Measurements from ENCODE around the gene SPINK2. TPM values are rescaled to one million over a fixed set of nuclear protein-coding genes. Genes with fewer than 3 reads are reported as not detected.

SPINK2 gene
- total RNA-seq, 4 donors from 2014 or later, result 2.1 TPM; not detected in 3

DNA sequence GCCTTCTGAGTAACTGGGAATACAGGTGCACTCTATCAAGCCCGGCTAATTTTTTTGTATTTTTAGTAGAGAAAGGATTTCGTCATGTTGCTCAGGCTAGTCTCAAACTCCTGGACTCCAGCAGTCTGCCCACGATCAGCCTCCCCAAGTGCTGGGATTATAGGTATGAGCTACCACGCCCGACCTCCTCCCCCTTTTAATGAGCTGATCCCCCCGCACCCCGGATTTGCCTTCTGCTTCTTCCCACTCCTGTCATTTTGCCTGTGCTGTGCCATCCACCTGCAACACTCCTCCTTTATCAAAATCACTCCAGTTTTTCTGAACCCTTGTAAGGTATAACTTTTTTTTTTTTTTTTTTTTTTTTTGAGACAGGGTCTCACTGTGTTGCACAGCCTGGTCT is 33.4 kb downstream of the SPINK2 start:
- DNase-seq, result no peak
- intact Hi-C loops (cut with DNase I), result no loop called here
- TF ChIP-seq CTCF (IDR thresholded peaks at IDR 0.05) (no peak), POLR2A (IDR thresholded peaks at IDR 0.05) (no peak)

DNA sequence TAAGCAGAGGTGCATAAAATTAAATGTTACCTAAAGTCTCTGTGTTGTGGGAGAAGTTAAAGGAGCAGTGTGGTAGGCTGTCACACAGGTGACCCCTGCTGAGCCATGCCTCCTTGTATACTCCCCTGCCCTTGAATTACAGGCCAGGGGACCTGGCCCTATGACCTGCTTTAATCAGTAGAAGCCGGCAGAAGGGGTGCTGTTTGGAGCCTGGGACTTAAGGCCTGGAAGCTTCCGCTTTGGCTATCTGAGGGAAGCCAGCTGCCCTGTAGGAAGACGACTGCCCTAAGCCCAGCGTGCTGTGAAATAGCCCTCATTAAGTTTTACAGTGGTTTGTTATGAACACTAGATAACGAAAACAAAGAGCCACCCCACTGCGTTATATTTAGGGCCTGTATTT is 34.1 kb downstream of the SPINK2 start:
- Histone ChIP-seq H3K27ac (no peak overlapping the region), H3K9me3 (no peaks in the 10 kb centered on the region), H3K4me3 (replicated peaks in 1 of 3) (no peak overlapping the region), H3K27me3 (no peaks in the 10 kb centered on the region), H3K4me1 (no peaks in the 10 kb centered on the region), H3K36me3 (no peaks in the 10 kb centered on the region)
- TF ChIP-seq CTCF (IDR thresholded peaks at IDR 0.05) (no peak), POLR2A (IDR thresholded peaks at IDR 0.05) (no peak)
- DNase-seq, result no peak
- intact Hi-C loops (cut with DNase I), result no loop called here
- WGBS, 2 donors, result 63 to 69% methylated on average over 6 of the region's 6 CpGs

More for the DNA sequence above, 33.4 kb downstream of the SPINK2 start:
- Histone ChIP-seq H3K36me3 (no peaks in the 10 kb centered on the region), H3K4me3 (replicated peaks in 1 of 3) (no peak overlapping the region), H3K4me1 (no peaks in the 10 kb centered on the region), H3K27ac (no peak overlapping the region), H3K27me3 (no peaks in the 10 kb centered on the region), H3K9me3 (no peaks in the 10 kb centered on the region)
- 93% methylated on average over 7 of the region's 7 CpGs for WGBS, 2 donors

GRCh38 chr4:56786955-56787354 is 34.5 kb downstream of the SPINK2 start:
- H3K9me3 ChIP-seq, result no peaks in the 10 kb centered on the region
- H3K4me1 ChIP-seq, result no peaks in the 10 kb centered on the region
- 57 to 65% methylated on average over 9 of the region's 9 CpGs for WGBS, 2 donors
- H3K4me3 ChIP-seq (replicated peaks in 1 of 3), result no peak overlapping the region
- no peaks in the 10 kb centered on the region for H3K27me3 ChIP-seq
- no peak overlapping the region for H3K27ac ChIP-seq
- TF ChIP-seq CTCF (IDR thresholded peaks at IDR 0.05) (no peak), POLR2A (IDR thresholded peaks at IDR 0.05) (no peak)
- H3K36me3 ChIP-seq, result no peaks in the 10 kb centered on the region
- DNase-seq, result no peak
- intact Hi-C loops (cut with DNase I), result no loop called here

DNA sequence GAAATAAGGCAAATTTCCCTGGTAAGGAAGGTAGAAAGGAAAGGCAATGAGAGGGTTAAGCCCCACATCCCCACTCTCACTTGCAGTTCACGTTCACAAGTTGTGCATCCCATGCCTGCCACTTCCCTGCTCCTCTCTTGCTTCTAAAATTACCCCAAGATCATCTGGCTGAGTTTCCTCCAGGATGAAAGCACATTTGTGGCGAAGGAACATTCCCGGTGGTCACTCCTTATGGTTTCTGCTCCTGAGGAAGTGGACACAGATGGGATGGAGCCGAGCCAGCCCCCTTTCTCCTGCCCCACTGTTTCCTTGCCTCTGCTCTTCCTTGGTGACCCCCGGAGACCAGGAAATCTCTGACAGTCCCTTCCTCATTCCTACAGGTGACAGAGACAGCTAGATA is 37.5 kb downstream of the SPINK2 start:
- Histone ChIP-seq H3K9me3 (no peaks in the 10 kb centered on the region), H3K4me1 (no peaks in the 10 kb centered on the region), H3K36me3 (no peaks in the 10 kb centered on the region), H3K4me3 (replicated peaks in 1 of 3) (no peak overlapping the region), H3K27me3 (no peaks in the 10 kb centered on the region), H3K27ac (no peak overlapping the region)
- no peak for DNase-seq
- no peak for TF ChIP-seq CTCF (IDR thresholded peaks at IDR 0.05)
- no peak for TF ChIP-seq POLR2A (IDR thresholded peaks at IDR 0.05)
- WGBS, 2 donors, result 43 to 56% methylated on average over 5 of the region's 5 CpGs
- intact Hi-C loops (cut with DNase I), result no loop called here

DNA sequence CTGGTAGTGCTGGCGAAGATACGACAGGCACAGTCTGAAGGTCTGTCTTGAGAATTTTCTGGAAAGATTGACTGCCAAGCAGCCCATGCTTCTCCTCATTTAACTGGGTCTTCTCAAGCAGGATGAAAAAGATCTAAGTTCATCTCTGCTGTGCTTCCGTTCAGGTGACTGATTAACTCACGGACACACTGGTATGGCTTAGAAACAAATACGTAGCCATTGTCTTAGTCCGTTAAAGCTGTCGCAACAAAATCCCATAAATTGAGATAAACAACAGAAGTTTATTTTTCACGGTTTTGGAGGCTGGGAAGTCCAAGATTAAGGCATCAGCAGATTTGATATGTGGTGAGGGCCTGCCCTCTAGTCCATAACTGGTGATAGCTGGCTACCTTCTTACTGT is 39.5 kb downstream of the SPINK2 start:
- Histone ChIP-seq H3K27ac (no peak overlapping the region), H3K4me1 (no peaks in the 10 kb centered on the region), H3K4me3 (replicated peaks in 1 of 3) (no peak overlapping the region), H3K36me3 (no peaks in the 10 kb centered on the region), H3K27me3 (no peaks in the 10 kb centered on the region), H3K9me3 (no peaks in the 10 kb centered on the region)
- 93 to 96% methylated on average over 8 of the region's 8 CpGs for WGBS, 2 donors
- intact Hi-C loops (cut with DNase I), result no loop called here
- TF ChIP-seq POLR2A (IDR thresholded peaks at IDR 0.05) (no peak), CTCF (IDR thresholded peaks at IDR 0.05) (no peak)
- no peak for DNase-seq

Measured in thyroid gland (tissue), 4 donors.